ENCODE results near the gene CASR. TPM values are rescaled to one million over a fixed set of nuclear protein-coding genes. Genes with fewer than 3 reads are reported as not detected.

CASR gene
- total RNA-seq, 2 donors from 2014 or later = 1.2 TPM; not detected in 1

DNA sequence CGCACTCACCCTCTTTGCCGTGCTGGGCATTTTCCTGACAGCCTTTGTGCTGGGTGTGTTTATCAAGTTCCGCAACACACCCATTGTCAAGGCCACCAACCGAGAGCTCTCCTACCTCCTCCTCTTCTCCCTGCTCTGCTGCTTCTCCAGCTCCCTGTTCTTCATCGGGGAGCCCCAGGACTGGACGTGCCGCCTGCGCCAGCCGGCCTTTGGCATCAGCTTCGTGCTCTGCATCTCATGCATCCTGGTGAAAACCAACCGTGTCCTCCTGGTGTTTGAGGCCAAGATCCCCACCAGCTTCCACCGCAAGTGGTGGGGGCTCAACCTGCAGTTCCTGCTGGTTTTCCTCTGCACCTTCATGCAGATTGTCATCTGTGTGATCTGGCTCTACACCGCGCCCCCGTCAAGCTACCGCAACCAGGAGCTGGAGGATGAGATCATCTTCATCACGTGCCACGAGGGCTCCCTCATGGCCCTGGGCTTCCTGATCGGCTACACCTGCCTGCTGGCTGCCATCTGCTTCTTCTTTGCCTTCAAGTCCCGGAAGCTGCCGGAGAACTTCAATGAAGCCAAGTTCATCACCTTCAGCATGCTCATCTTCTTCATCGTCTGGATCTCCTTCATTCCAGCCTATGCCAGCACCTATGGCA, 100.5 kb downstream of the CASR start:
- intact Hi-C loops (cut with DNase I) = no loop called here
- Histone ChIP-seq H3K36me3 (no peaks in the 10 kb centered on the region), H3K27ac (no peak overlapping the region), H3K4me3 (no peak overlapping the region), H3K27me3 (replicated peaks; ENCODE audit: insufficient read depth) (no peaks in the 10 kb centered on the region), H3K9me3 (no peaks in the 10 kb centered on the region), H3K4me1 (replicated peaks) (no peaks in the 10 kb centered on the region)
- WGBS = 91% methylated on average over 21 of the region's 22 CpGs
- no peak for DNase-seq (ENCODE audit: low spot score)
- TF ChIP-seq, protein P1, sequence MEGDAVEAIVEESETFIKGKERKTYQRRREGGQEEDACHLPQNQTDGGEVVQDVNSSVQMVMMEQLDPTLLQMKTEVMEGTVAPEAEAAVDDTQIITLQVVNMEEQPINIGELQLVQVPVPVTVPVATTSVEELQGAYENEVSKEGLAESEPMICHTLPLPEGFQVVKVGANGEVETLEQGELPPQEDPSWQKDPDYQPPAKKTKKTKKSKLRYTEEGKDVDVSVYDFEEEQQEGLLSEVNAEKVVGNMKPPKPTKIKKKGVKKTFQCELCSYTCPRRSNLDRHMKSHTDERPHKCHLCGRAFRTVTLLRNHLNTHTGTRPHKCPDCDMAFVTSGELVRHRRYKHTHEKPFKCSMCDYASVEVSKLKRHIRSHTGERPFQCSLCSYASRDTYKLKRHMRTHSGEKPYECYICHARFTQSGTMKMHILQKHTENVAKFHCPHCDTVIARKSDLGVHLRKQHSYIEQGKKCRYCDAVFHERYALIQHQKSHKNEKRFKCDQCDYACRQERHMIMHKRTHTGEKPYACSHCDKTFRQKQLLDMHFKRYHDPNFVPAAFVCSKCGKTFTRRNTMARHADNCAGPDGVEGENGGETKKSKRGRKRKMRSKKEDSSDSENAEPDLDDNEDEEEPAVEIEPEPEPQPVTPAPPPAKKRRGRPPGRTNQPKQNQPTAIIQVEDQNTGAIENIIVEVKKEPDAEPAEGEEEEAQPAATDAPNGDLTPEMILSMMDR (IDR thresholded peaks at IDR 0.05) = no peak
- TF ChIP-seq POLR2A (IDR thresholded peaks at IDR 0.05) = no peak
- TF ChIP-seq POLR2AphosphoS5 (IDR thresholded peaks at IDR 0.05) = no peak

DNA sequence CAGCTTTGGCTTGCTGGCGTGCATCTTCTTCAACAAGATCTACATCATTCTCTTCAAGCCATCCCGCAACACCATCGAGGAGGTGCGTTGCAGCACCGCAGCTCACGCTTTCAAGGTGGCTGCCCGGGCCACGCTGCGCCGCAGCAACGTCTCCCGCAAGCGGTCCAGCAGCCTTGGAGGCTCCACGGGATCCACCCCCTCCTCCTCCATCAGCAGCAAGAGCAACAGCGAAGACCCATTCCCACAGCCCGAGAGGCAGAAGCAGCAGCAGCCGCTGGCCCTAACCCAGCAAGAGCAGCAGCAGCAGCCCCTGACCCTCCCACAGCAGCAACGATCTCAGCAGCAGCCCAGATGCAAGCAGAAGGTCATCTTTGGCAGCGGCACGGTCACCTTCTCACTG, 101.0 kb downstream of the CASR start:
- intact Hi-C loops (cut with DNase I) = no loop called here
- no peaks in the 10 kb centered on the region for H3K36me3 ChIP-seq
- H3K27ac ChIP-seq = no peak overlapping the region
- no peaks in the 10 kb centered on the region for H3K9me3 ChIP-seq
- H3K4me1 ChIP-seq (replicated peaks) = no peaks in the 10 kb centered on the region
- H3K27me3 ChIP-seq (replicated peaks; ENCODE audit: insufficient read depth) = no peaks in the 10 kb centered on the region
- TF ChIP-seq, protein P1 (IDR thresholded peaks at IDR 0.05) = no peak
- TF ChIP-seq POLR2A (IDR thresholded peaks at IDR 0.05) (no peak), POLR2AphosphoS5 (IDR thresholded peaks at IDR 0.05) (no peak)
- H3K4me3 ChIP-seq = no peak overlapping the region
- 96% methylated on average over 20 of the region's 20 CpGs for WGBS
- DNase-seq (ENCODE audit: low spot score) = no peak

DNA sequence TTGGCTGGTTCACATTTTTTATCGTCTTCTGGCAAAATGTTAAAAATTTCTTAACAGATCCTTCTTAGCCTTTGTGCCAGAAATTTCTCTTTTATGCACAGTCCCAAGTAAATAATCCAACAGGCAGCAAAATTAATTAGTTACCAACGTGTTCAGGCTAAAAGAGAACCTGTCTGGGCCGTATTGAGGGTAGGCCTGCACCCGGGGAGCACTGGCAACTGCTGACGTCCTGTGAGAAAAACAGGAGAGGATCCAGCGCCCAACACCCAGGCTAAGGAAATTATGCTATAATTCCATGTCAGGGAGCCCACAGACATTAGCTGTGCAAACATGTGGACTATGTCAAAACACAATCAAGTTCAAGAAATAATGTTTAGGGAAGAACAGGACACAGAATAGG, 110.9 kb downstream of the CASR start:
- TF ChIP-seq POLR2A (IDR thresholded peaks at IDR 0.05) (no peak), POLR2AphosphoS5 (IDR thresholded peaks at IDR 0.05) (peak; percentile 69)
- no peaks in the 10 kb centered on the region for H3K9me3 ChIP-seq
- peak overlapping the region; percentile 11 to 24 for H3K27ac ChIP-seq
- H3K4me1 ChIP-seq (replicated peaks) = no peaks in the 10 kb centered on the region
- peak; percentile 77 for DNase-seq (ENCODE audit: low spot score)
- H3K36me3 ChIP-seq = no peaks in the 10 kb centered on the region
- H3K4me3 ChIP-seq = no peak overlapping the region
- H3K27me3 ChIP-seq (replicated peaks; ENCODE audit: insufficient read depth) = no peaks in the 10 kb centered on the region
- WGBS = 12% methylated on average over 6 of the region's 6 CpGs
- intact Hi-C loops (cut with DNase I) = no loop called here

DNA sequence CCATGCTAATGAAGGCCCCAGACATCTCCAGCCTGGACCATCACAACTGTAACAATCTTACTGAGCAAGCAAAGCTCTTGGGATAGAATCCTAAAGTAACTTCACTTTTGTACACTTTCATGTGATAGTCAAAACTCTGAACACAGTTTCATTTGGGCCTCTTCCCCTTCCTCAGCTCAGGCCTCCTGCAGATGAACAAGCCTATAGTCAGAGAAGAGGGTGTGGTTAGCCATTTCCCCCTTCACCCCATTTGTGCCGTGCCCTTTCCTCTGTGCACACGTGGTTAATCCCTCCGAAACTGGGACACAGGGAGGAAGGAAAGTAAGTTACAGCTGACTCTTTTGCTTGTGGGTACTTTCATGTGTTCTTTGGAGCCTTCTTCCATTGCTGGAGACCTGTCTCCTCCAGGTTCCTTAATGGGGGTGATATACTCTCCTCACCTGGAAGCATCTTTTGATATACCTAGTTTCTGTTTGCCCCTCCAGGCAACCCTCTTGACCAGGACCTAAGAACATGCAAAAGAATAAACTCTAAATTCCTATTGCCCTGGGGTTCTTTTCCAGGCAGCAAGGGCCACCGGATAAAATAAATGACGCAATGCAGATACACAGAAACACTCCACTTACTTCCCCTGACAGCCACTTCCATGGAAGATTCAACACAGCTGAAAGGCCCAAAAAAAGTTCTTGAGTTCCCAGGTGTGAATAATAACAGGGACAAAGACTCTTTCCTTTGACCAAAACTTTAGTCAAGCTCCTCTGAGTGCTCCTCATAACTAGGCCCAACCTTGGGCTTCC, 112.0 kb downstream of the CASR start:
- 79% methylated on average over 5 of the region's 5 CpGs for WGBS
- Histone ChIP-seq H3K4me3 (no peak overlapping the region), H3K27ac (peak overlapping the region; percentile 11 to 30), H3K27me3 (replicated peaks; ENCODE audit: insufficient read depth) (no peaks in the 10 kb centered on the region), H3K9me3 (no peaks in the 10 kb centered on the region), H3K4me1 (replicated peaks) (no peaks in the 10 kb centered on the region), H3K36me3 (no peaks in the 10 kb centered on the region)
- DNase-seq (ENCODE audit: low spot score) = no peak
- TF ChIP-seq POLR2AphosphoS5 (IDR thresholded peaks at IDR 0.05) = no peak
- TF ChIP-seq, protein P1 (IDR thresholded peaks at IDR 0.05) = no peak
- intact Hi-C loops (cut with DNase I) = no loop called here

DNA sequence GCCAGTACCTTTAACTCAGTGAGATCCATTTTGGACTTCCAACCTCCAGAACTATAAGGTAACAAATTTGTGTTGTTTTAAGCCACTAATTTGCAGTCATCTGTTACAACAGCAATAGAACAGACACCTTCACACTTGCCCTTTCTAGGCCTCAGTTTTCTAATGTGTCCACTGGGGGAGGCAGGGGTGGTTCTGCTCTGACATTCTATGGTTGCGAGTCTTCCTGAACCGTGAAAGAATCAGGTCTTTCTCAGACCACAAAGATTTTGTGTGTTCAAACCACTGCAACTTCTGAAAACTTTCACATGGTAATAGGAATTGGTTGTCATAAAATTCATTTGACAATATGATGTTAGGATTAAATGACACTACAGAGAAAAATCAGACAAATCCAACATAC, 114.8 kb downstream of the CASR start:
- intact Hi-C loops (cut with DNase I) = no loop called here
- TF ChIP-seq POLR2AphosphoS5 (IDR thresholded peaks at IDR 0.05) (no peak), POLR2A (IDR thresholded peaks at IDR 0.05) (no peak)
- TF ChIP-seq, protein P1 (IDR thresholded peaks at IDR 0.05) = no peak
- H3K4me3 ChIP-seq = no peak overlapping the region
- 87% methylated on average over 2 of the region's 2 CpGs for WGBS
- no peak overlapping the region for H3K27ac ChIP-seq
- no peaks in the 10 kb centered on the region for H3K4me1 ChIP-seq (replicated peaks)
- no peak for DNase-seq (ENCODE audit: low spot score)
- no peaks in the 10 kb centered on the region for H3K36me3 ChIP-seq
- H3K27me3 ChIP-seq (replicated peaks; ENCODE audit: insufficient read depth) = no peaks in the 10 kb centered on the region
- no peaks in the 10 kb centered on the region for H3K9me3 ChIP-seq
